ENCODE data around the gene EPG5.

GRCh38 chr18:45876161-45876560 is 91.0 kb downstream of the EPG5 start:
- TF ChIP-seq, protein P1, sequence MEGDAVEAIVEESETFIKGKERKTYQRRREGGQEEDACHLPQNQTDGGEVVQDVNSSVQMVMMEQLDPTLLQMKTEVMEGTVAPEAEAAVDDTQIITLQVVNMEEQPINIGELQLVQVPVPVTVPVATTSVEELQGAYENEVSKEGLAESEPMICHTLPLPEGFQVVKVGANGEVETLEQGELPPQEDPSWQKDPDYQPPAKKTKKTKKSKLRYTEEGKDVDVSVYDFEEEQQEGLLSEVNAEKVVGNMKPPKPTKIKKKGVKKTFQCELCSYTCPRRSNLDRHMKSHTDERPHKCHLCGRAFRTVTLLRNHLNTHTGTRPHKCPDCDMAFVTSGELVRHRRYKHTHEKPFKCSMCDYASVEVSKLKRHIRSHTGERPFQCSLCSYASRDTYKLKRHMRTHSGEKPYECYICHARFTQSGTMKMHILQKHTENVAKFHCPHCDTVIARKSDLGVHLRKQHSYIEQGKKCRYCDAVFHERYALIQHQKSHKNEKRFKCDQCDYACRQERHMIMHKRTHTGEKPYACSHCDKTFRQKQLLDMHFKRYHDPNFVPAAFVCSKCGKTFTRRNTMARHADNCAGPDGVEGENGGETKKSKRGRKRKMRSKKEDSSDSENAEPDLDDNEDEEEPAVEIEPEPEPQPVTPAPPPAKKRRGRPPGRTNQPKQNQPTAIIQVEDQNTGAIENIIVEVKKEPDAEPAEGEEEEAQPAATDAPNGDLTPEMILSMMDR (IDR thresholded peaks at IDR 0.05), result no peak
- no peak for TF ChIP-seq POLR2A (IDR thresholded peaks at IDR 0.05)
